A673 (cell line): Measurements from ENCODE around the gene CR1. TPM values are rescaled to one million over a fixed set of nuclear protein-coding genes. Genes with fewer than 3 reads are reported as not detected.

Experiments
- BruUV-seq: library from RNA; stranded (reverse); fragments of 400-500 nt; replicated peaks from 2 replicates; lab custom pipeline; 2021; lab: Mats Ljungman, UMichigan
- CTCF ChIA-PET: fragments of 300-600 bp; sonication (Branson Sonifier 250); formaldehyde crosslinking; loops from one replicate; lab custom pipeline; 2022; ENCODE audit warnings: antibody characterized with exemption; lab: Charles Lee
- POLR2A ChIA-PET: fragments of 300-600 bp; sonication (Branson Sonifier 250); formaldehyde crosslinking; loops from one replicate; lab custom pipeline; 2022; ENCODE audit warnings: antibody characterized with exemption; ENCODE audit not compliant: low non-redundant PET; lab: Charles Lee
- DNase-seq: peaks from one replicate; pipeline ENCODE4 v3.0.0-alpha.2; 2015; ENCODE audit warnings: low spot score
- H3K27ac ChIP-seq: fragments of 200-600 bp; sonication (generic); 2 replicates; pipeline ENCODE4 v1.5.1; 2016; ENCODE audit warnings: mixed run types, low read depth, mild to moderate bottlenecking, mixed read lengths, antibody characterized with exemption, low read length; ENCODE audit not compliant: poor library complexity, severe bottlenecking
- H3K27me3 ChIP-seq: fragments of 200-600 bp; sonication (generic); replicated peaks from 2 replicates; pipeline ENCODE4 v1.6.1; 2017; ENCODE audit warnings: mixed run types, low read depth, mild to moderate bottlenecking, mixed read lengths, antibody characterized with exemption, low read length; ENCODE audit not compliant: insufficient read depth, poor library complexity
- H3K36me3 ChIP-seq: fragments of 200-600 bp; sonication (generic); 2 replicates; pipeline ENCODE4 v1.6.1; 2016; ENCODE audit warnings: mixed run types, mild to moderate bottlenecking, mixed read lengths, antibody characterized with exemption, low read length; ENCODE audit not compliant: insufficient read depth, poor library complexity, severe bottlenecking
- H3K4me1 ChIP-seq: fragments of 200-600 bp; sonication (generic); 2 replicates; pipeline ENCODE4 v1.6.1; 2017; ENCODE audit warnings: mixed run types, mild to moderate bottlenecking, mixed read lengths, antibody characterized with exemption, low read length; ENCODE audit not compliant: insufficient read depth, poor library complexity, severe bottlenecking
- H3K4me3 ChIP-seq: fragments of 200-600 bp; sonication (generic); 2 replicates; pipeline ENCODE4 v1.5.1; 2016; ENCODE audit warnings: low read depth, mixed run types, mild to moderate bottlenecking, mixed read lengths, low read length; ENCODE audit not compliant: poor library complexity, severe bottlenecking
- H3K9me3 ChIP-seq: fragments of 200-600 bp; sonication (generic); 2 replicates; pipeline ENCODE4 v1.6.1; 2016; ENCODE audit warnings: mixed run types, low read depth, mild to moderate bottlenecking, mixed read lengths, antibody characterized with exemption, low read length; ENCODE audit not compliant: poor library complexity, severe bottlenecking
- CTCF ChIP-seq: fragments of 300-800, 200-600 bp; sonication (generic); conservative IDR thresholded peaks from 2 replicates; pipeline ENCODE4 v1.5.1; 2017; ENCODE audit warnings: low read depth, mild to moderate bottlenecking, antibody characterized with exemption, low read length, moderate library complexity, mixed read lengths
- EZH2 ChIP-seq: fragments of 200-600 bp; sonication (generic); IDR thresholded peaks from 2 replicates; pipeline ENCODE4 v1.6.1; 2017; ENCODE audit warnings: borderline replicate concordance, low read depth, mild to moderate bottlenecking, mixed read lengths, antibody characterized with exemption, low read length; ENCODE audit not compliant: poor library complexity, severe bottlenecking
- intact Hi-C: fragments of 100-400 bp; cut with micrococcal nuclease; formaldehyde crosslinking; loops from one replicate; pipeline ENCODE4 v1.10.0; 2022; ENCODE audit not compliant: unreplicated experiment
- total RNA-seq: library from RNA; stranded (reverse); gene quantifications from 2 replicates; pipeline ENCODE4 v1.2.3, GENCODE V29; 2021

CR1 gene
- total RNA-seq, 1 experiment from 2014 or later = not detected

- TF ChIP-seq EZH2 (no peak), CTCF (no peak)
- ChIA-PET CTCF (no interaction called here), POLR2A (no interaction called here)
- Histone ChIP-seq H3K27me3 (peaks cover 96% of the 10 kb centered on the region), H3K36me3 (no peaks in the 10 kb centered on the region), H3K27ac (no peak overlapping the region), H3K4me3 (no peak overlapping the region), H3K4me1 (no peaks in the 10 kb centered on the region), H3K9me3 (no peaks in the 10 kb centered on the region)
- intact Hi-C loops = no loop called here
- no peak for DNase-seq
- no TSS peak for BruUV-seq
These were observed 40.7 kb upstream of the CR1 start for GRCh38 chr1:207455183-207455754.

GRCh38 chr1:207458414-207458813 lies 37.5 kb upstream of the CR1 start:
- POLR2A ChIA-PET = no interaction called here
- no peak for DNase-seq
- no peaks in the 10 kb centered on the region for H3K4me1 ChIP-seq
- intact Hi-C loops = no loop called here
- BruUV-seq = no TSS peak
- peaks cover 83% of the 10 kb centered on the region for H3K27me3 ChIP-seq
- H3K27ac ChIP-seq = no peak overlapping the region
- no peaks in the 10 kb centered on the region for H3K36me3 ChIP-seq
- H3K4me3 ChIP-seq = no peak overlapping the region
- TF ChIP-seq CTCF = no peak
- TF ChIP-seq EZH2 = no peak
- H3K9me3 ChIP-seq = no peaks in the 10 kb centered on the region
- CTCF ChIA-PET = no interaction called here

GRCh38 chr1:207459008-207459407 lies 36.9 kb upstream of the CR1 start:
- ChIA-PET CTCF (no interaction called here), POLR2A (no interaction called here)
- intact Hi-C loops = no loop called here
- H3K4me3 ChIP-seq = no peak overlapping the region
- no peaks in the 10 kb centered on the region for H3K4me1 ChIP-seq
- no peak for DNase-seq
- no peaks in the 10 kb centered on the region for H3K36me3 ChIP-seq
- H3K27ac ChIP-seq = no peak overlapping the region
- TF ChIP-seq EZH2 (no peak), CTCF (no peak)
- peaks cover 80% of the 10 kb centered on the region for H3K27me3 ChIP-seq
- no peaks in the 10 kb centered on the region for H3K9me3 ChIP-seq
- BruUV-seq = no TSS peak
